BJ (cell line): ENCODE measurements around the gene TNRC6B. TPM values are rescaled to one million over a fixed set of nuclear protein-coding genes. Genes with fewer than 3 reads are reported as not detected.

ENCODE experiments used
- CTCF ChIA-PET: fragments of 350-600 bp; formaldehyde crosslinking; extraction: SDS; loops from one replicate; lab custom pipeline; 2021; ENCODE audit warnings: antibody characterized with exemption, inconsistent platforms; lab: Yijun Ruan, JAX
- POLR2A ChIA-PET: fragments of 300-600 bp; sonication (Branson Sonifier 250); formaldehyde crosslinking; extraction: SDS; loops from one replicate; lab custom pipeline; 2021; ENCODE audit warnings: antibody characterized with exemption; lab: Charles Lee
- DNase-seq: peaks from one replicate; pipeline ENCODE4 v3.0.0-alpha.2; 2011; ENCODE audit warnings: low read depth
- H3K27me3 ChIP-seq: 2 replicates; pipeline ENCODE4 v1.6.0; 2011; ENCODE audit warnings: low read length; ENCODE audit not compliant: control insufficient read depth, insufficient read depth
- H3K36me3 ChIP-seq: 2 replicates; pipeline ENCODE4 v1.5.1; 2011; ENCODE audit warnings: low read length; ENCODE audit not compliant: control insufficient read depth, insufficient read depth
- H3K4me3 ChIP-seq: 2 replicates; pipeline ENCODE4 v1.5.1; 2011; ENCODE audit warnings: low read depth, mild to moderate bottlenecking, control low read depth, low read length
- polyA plus RNA-seq: library from polyadenylated mRNA; depleted of rRNA; stranded (reverse); fragments of >200 nt; gene quantifications from 2 replicates; pipeline ENCODE4 v1.2.3, GENCODE V29; 2011
- TF ChIP-seq, protein P1 (sequence below): IDR thresholded peaks from 2 replicates; pipeline ENCODE4 v1.5.1; 2011; ENCODE audit warnings: low read depth, mild to moderate bottlenecking, control low read depth, inconsistent platforms, low read length, moderate library complexity; ENCODE audit not compliant: insufficient read depth

The TNRC6B gene
- polyA plus RNA-seq, 1 experiment, result 8.0 TPM

DNA sequence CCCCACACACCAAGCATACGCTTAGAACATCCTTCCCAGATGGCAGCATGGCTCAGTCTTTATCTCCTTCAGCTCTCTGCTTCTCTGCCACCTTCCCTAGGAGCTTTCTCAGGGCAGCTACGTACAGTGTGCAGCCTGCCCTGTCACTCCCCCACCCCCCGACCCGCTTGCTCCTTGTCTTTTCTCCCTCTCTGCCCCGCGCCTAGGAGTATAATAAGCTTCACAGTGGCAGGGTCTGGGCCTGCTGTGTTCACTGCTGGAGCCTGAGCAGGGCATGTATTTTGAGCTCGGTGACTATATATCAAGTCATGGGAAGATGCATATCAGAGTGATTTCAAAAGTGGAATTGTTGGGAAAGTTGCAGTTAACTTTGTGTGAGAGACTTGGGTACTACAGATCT, 112.8 kb downstream of the TNRC6B start:
- ChIA-PET POLR2A (no interaction called here), CTCF (interaction anchor here (0.6 kb wide), 1 partner anchor 39 kb away, joined by 3 read pairs; no protein-coding TSS in a partner anchor)
- no peak for DNase-seq
- Histone ChIP-seq H3K27me3 (no peaks in the 10 kb centered on the region), H3K36me3 (peaks cover 16% of the 10 kb centered on the region), H3K4me3 (no peak overlapping the region)
- TF ChIP-seq, protein P1, sequence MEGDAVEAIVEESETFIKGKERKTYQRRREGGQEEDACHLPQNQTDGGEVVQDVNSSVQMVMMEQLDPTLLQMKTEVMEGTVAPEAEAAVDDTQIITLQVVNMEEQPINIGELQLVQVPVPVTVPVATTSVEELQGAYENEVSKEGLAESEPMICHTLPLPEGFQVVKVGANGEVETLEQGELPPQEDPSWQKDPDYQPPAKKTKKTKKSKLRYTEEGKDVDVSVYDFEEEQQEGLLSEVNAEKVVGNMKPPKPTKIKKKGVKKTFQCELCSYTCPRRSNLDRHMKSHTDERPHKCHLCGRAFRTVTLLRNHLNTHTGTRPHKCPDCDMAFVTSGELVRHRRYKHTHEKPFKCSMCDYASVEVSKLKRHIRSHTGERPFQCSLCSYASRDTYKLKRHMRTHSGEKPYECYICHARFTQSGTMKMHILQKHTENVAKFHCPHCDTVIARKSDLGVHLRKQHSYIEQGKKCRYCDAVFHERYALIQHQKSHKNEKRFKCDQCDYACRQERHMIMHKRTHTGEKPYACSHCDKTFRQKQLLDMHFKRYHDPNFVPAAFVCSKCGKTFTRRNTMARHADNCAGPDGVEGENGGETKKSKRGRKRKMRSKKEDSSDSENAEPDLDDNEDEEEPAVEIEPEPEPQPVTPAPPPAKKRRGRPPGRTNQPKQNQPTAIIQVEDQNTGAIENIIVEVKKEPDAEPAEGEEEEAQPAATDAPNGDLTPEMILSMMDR, result no peak

DNA sequence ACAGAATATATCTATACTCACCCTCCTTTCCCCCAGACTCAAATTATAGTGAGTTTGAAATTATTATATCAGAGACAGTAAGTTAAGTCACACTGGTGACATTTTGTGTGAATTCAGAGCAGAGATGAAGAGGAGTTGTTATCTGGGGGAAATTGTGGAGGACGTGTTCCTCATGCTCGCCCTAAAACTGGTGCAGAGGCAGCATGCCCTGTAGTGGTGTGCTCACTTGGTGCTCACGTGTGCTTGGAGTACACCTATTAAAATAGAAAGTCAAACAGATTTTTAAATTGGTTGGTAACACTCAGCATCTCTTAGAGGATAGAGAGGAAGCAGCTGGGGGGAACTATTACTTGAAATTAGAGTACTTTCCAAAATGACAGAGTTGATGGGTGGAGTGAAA, 117.0 kb downstream of the TNRC6B start:
- no peak overlapping the region for H3K4me3 ChIP-seq
- ChIA-PET POLR2A (no interaction called here), CTCF (interaction anchor here (1.1 kb wide), 1 partner anchor 101 kb away, joined by 6 read pairs; no protein-coding TSS in a partner anchor)
- no peak for DNase-seq
- H3K27me3 ChIP-seq, result no peaks in the 10 kb centered on the region
- TF ChIP-seq, protein P1, result no peak
- peaks cover 11% of the 10 kb centered on the region for H3K36me3 ChIP-seq

DNA sequence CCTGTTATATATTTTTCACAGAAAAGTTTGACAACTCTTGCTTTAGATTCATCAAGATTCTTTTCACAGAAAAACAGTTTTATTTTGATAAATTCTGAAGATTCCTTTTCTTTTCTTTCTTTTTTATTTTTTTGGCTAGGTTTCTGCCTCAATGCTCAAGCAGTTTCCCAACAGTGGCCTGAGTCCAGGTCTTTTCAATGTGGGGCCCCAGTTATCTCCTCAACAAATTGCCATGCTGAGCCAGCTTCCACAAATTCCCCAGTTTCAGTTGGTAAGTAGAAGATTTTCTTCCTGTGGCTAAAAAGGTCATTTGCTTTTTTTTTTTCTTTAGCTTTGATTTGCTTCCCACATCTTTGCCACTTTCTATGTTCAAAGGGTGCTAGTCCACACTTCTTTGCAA, 122.6 kb downstream of the TNRC6B start:
- CTCF ChIA-PET, result interaction anchor here (1.0 kb wide), 1 partner anchor 765 kb away, joined by 3 read pairs; no protein-coding TSS in a partner anchor
- TF ChIP-seq, protein P1, result no peak

DNA sequence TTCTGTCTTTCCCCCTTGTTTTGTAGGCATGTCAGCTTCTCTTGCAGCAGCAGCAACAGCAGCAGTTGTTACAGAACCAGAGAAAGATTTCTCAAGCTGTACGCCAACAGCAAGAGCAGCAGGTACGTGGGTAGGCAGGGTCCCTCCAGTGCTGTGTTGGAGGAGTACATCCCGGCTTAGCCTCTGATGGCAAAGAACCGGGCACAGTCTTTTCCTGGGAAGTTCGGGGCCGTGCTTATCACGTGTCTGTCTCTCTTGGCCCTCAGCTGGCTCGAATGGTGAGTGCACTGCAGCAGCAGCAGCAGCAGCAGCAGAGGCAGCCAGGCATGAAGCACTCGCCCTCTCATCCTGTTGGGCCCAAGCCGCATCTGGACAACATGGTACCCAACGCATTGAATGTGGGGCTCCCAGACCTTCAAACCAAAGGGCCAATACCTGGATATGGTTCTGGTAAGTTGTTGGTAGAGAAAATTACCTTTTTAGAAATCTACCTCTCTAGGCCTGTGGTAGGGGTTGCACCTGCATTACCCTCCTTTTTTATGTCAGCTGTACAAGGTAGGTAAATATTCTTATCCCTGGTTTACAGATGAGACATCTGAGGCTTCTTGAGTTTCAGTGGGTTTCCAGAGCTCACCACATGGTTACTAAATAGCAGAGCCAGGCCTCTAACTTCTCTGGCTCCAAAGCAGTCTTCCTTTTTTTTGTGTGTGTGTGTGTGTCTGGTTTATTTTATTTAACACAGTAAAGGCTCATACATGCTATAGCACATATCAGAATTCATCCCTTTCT, 123.4 kb downstream of the TNRC6B start:
- TF ChIP-seq, protein P1, result no peak
- CTCF ChIA-PET, result interaction anchor here (1.0 kb wide), 1 partner anchor 766 kb away, joined by 3 read pairs; no protein-coding TSS in a partner anchor
- H3K36me3 ChIP-seq, result peaks cover 9% of the 10 kb centered on the region
- H3K4me3 ChIP-seq, result no peak overlapping the region
- DNase-seq, result no peak
- H3K27me3 ChIP-seq, result no peaks in the 10 kb centered on the region
- POLR2A ChIA-PET, result no interaction called here

More for the DNA sequence above, 122.6 kb downstream of the TNRC6B start:
- Histone ChIP-seq H3K4me3 (no peak overlapping the region), H3K27me3 (no peaks in the 10 kb centered on the region), H3K36me3 (peaks cover 9% of the 10 kb centered on the region)
- POLR2A ChIA-PET, result interaction anchor here (0.7 kb wide), 1 partner anchor 27 kb away, joined by 6 read pairs; no protein-coding TSS in a partner anchor
- no peak for DNase-seq

DNA sequence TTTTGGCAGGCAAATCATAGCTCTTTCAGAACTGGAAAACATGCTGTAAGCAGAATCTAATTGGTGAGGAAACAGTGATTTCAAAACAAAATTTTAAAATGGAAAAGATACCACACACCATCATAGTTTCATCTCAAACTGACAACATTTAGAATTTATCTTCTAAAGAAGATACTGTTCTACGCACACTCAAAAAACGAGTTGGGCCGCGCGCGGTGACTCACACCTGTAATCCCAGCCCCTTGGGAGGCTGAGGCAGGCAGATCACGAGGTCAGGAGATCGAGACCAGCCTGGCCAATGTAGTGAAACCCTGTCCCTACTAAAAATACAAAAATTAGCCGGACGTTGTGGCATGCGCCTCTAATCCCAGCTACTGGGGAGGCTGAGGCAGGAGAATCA, 124.4 kb downstream of the TNRC6B start:
- ChIA-PET CTCF (no interaction called here), POLR2A (no interaction called here)
- H3K4me3 ChIP-seq, result no peak overlapping the region
- no peaks in the 10 kb centered on the region for H3K27me3 ChIP-seq
- H3K36me3 ChIP-seq, result peaks cover 10% of the 10 kb centered on the region
- DNase-seq, result no peak
- TF ChIP-seq, protein P1, result no peak
